ACC112 (cell line): ENCODE measurements around the gene ACTR10.

ENCODE experiments used
- H2AFZ ChIP-seq: fragments of 200-600 bp; sonication (generic); one replicate; pipeline ENCODE4 v1.6.0; 2017; ENCODE audit warnings: antibody characterized with exemption, low read length; ENCODE audit not compliant: unreplicated experiment
- H3K27ac ChIP-seq: fragments of 200-600 bp; sonication (generic); 2 replicates; pipeline ENCODE4 v1.5.1; 2014; ENCODE audit warnings: low read depth, mild to moderate bottlenecking, antibody characterized with exemption, low read length, moderate library complexity
- H3K27me3 ChIP-seq: fragments of 200-600 bp; sonication (generic); 2 replicates; pipeline ENCODE4 v1.6.1; 2014; ENCODE audit warnings: mild to moderate bottlenecking, antibody characterized with exemption, low read length, moderate library complexity, mixed read lengths; ENCODE audit not compliant: insufficient read depth
- H3K36me3 ChIP-seq: fragments of 200-600 bp; sonication (generic); 2 replicates; pipeline ENCODE4 v1.6.1; 2016; ENCODE audit warnings: mild to moderate bottlenecking, antibody characterized with exemption, low read length, moderate library complexity, mixed read lengths; ENCODE audit not compliant: insufficient read depth
- H3K4me1 ChIP-seq: fragments of 200-600 bp; sonication (generic); one replicate; pipeline ENCODE4 v1.6.1; 2016; ENCODE audit warnings: low read length, mixed read lengths; ENCODE audit not compliant: insufficient read depth, unreplicated experiment, control insufficient read depth
- H3K4me3 ChIP-seq: fragments of 200-600 bp; sonication (generic); 2 replicates; pipeline ENCODE4 v1.5.1; 2014; ENCODE audit warnings: mild to moderate bottlenecking, low read depth, low read length
- H3K79me2 ChIP-seq: fragments of 200-600 bp; sonication (generic); one replicate; pipeline ENCODE4 v1.6.0; 2016; ENCODE audit warnings: low read length; ENCODE audit not compliant: control insufficient read depth, unreplicated experiment, insufficient read depth

Gene ACTR10

GRCh38 chr14:58216544-58216943 is 16.6 kb downstream of the ACTR10 start:
- peaks cover 18% of the 10 kb centered on the region for H3K36me3 ChIP-seq
- H3K4me1 ChIP-seq: peaks cover 10% of the 10 kb centered on the region
- no peak overlapping the region for H3K4me3 ChIP-seq
- H3K79me2 ChIP-seq: no peaks in the 10 kb centered on the region
- no peak overlapping the region for H2AFZ ChIP-seq
- peak overlapping the region; percentile 49 for H3K27ac ChIP-seq
- H3K27me3 ChIP-seq: no peaks in the 10 kb centered on the region

- no peaks in the 10 kb centered on the region for H3K36me3 ChIP-seq
- no peaks in the 10 kb centered on the region for H3K79me2 ChIP-seq
- H3K4me1 ChIP-seq: no peaks in the 10 kb centered on the region
Observed at GRCh38 chr14:58227096-58227819, 27.3 kb downstream of the ACTR10 start.

GRCh38 chr14:58238252-58239243 is 38.6 kb downstream of the ACTR10 start:
- Histone ChIP-seq H2AFZ (peak overlapping the region; percentile 63), H3K79me2 (no peaks in the 10 kb centered on the region), H3K27me3 (no peaks in the 10 kb centered on the region), H3K36me3 (no peaks in the 10 kb centered on the region), H3K27ac (peak overlapping the region; percentile 45; the same call in 1 of the 2 replicates), H3K4me1 (peaks cover 21% of the 10 kb centered on the region), H3K4me3 (peak overlapping the region; percentile 85)

More at GRCh38 chr14:58227096-58227819, 27.3 kb downstream of the ACTR10 start:
- Histone ChIP-seq H3K27me3 (no peaks in the 10 kb centered on the region), H3K4me3 (no peak overlapping the region), H3K27ac (no peak overlapping the region), H2AFZ (no peak overlapping the region)

- Histone ChIP-seq H2AFZ (peak overlapping the region; percentile 63), H3K27ac (peak overlapping the region; percentile 45), H3K27me3 (no peaks in the 10 kb centered on the region), H3K79me2 (no peaks in the 10 kb centered on the region), H3K36me3 (no peaks in the 10 kb centered on the region), H3K4me1 (peaks cover 23% of the 10 kb centered on the region), H3K4me3 (peak overlapping the region; percentile 85)
Observed at GRCh38 chr14:58239244-58240195, 39.6 kb downstream of the ACTR10 start.

- Histone ChIP-seq H3K79me2 (peaks cover 42% of the 10 kb centered on the region), H3K27ac (peak overlapping the region; percentile 83), H3K4me3 (peak overlapping the region; percentile 94), H3K27me3 (no peaks in the 10 kb centered on the region), H3K4me1 (peaks cover 32% of the 10 kb centered on the region), H2AFZ (peak overlapping the region; percentile 84), H3K36me3 (no peaks in the 10 kb centered on the region)
Observed at GRCh38 chr14:58243790-58244555, 44.0 kb downstream of the ACTR10 start.

GRCh38 chr14:58244556-58245387 is 44.8 kb downstream of the ACTR10 start, which contains the start of gene PSMA3:
TSS of gene PSMA3 (plus strand) at chr14:58244843. CDS start at chr14:58244921, 78 bp downstream.
- Histone ChIP-seq H2AFZ (peak within 1 kb of the TSS; percentile 90), H3K4me1 (peaks cover 28% of the 10 kb centered on the region), H3K27ac (peak within 1 kb of the TSS; percentile 97), H3K79me2 (peaks cover 50% of the 10 kb centered on the region), H3K36me3 (no peaks in the 10 kb centered on the region), H3K4me3 (peak within 1 kb of the TSS; percentile 94), H3K27me3 (no peaks in the 10 kb centered on the region)

- Histone ChIP-seq H3K4me1 (peaks cover 30% of the 10 kb centered on the region), H3K36me3 (peaks cover 5% of the 10 kb centered on the region; the same call in 1 of the 2 replicates), H2AFZ (no peak overlapping the region), H3K27me3 (no peaks in the 10 kb centered on the region), H3K4me3 (peak overlapping the region; percentile 94), H3K27ac (peak overlapping the region; percentile 97), H3K79me2 (peaks cover 57% of the 10 kb centered on the region)
Observed at GRCh38 chr14:58245562-58245961, 45.6 kb downstream of the ACTR10 start.

GRCh38 chr14:58249611-58250010 is 49.7 kb downstream of the ACTR10 start:
- H3K79me2 ChIP-seq: peaks cover 80% of the 10 kb centered on the region
- no peaks in the 10 kb centered on the region for H3K27me3 ChIP-seq
- no peak overlapping the region for H3K4me3 ChIP-seq
- no peak overlapping the region for H3K27ac ChIP-seq
- peaks cover 18% of the 10 kb centered on the region for H3K4me1 ChIP-seq
- no peak overlapping the region for H2AFZ ChIP-seq
- peaks cover 26% of the 10 kb centered on the region for H3K36me3 ChIP-seq

- H3K79me2 ChIP-seq: peaks cover 16% of the 10 kb centered on the region
- no peak overlapping the region for H3K4me3 ChIP-seq
- peaks cover 24% of the 10 kb centered on the region for H3K36me3 ChIP-seq
- H3K27me3 ChIP-seq: no peaks in the 10 kb centered on the region
- H3K4me1 ChIP-seq: no peaks in the 10 kb centered on the region
- H3K27ac ChIP-seq: no peak overlapping the region
- H2AFZ ChIP-seq: no peak overlapping the region
Observed at GRCh38 chr14:58258156-58258555, 58.2 kb downstream of the ACTR10 start.
